Adipose tissue (tissue), 3 donors: ENCODE measurements around the gene GRK5. TPM values are rescaled to one million over a fixed set of nuclear protein-coding genes. Genes with fewer than 3 reads are reported as not detected.
"Not testable (repeated sequence)": the region's sequence is repeated elsewhere in the genome, so short reads cannot be mapped to it uniquely, and the experiment has no call there.

ENCODE experiments used
- H3K27ac ChIP-seq: one replicate; pipeline ENCODE4 v1.5.1; 2013; ENCODE audit warnings: low read depth, low read length
- WGBS, 3 donors: extraction: QIAGEN DNeasy Blood & Tissue Kit; methylation state at CpG; one replicate each; pipeline ENCODE4 v1.1.7; 2013; 5-methylcytosine and 5-hydroxymethylcytosine counted together
- polyA plus RNA-seq, 3 donors: library from polyadenylated mRNA; stranded (reverse); fragments of 200-250 nt; gene quantifications; one replicate each; pipeline ENCODE4 v1.2.3, GENCODE V29; 2013
- donor health status: healthy with polysubstance abuse.
- donor health status: Bipolar disorder and iron deficiency.
- donor health status: healthy.

GRK5 gene
- polyA plus RNA-seq, 3 donors, result 3.2 to 38.5 (median 20.8) TPM

GRCh38 chr10:119424258-119424975 lies 217.0 kb downstream of the GRK5 start:
- H3K27ac ChIP-seq, result no peak overlapping the region
- 82 to 89% (median 83%) methylated on average over 6 of the region's 6 CpGs for WGBS, 3 donors

GRCh38 chr10:119425102-119425880 lies 217.9 kb downstream of the GRK5 start:
- no peak overlapping the region for H3K27ac ChIP-seq
- WGBS, 3 donors, result 83 to 87% (median 84%) methylated on average over 11 of the region's 11 CpGs

GRCh38 chr10:119425881-119426170 lies 218.5 kb downstream of the GRK5 start:
- 89 to 94% (median 93%) methylated on average over 9 of the region's 9 CpGs for WGBS, 3 donors
- no peak overlapping the region for H3K27ac ChIP-seq

- no peak overlapping the region for H3K27ac ChIP-seq
- 91 to 97% (median 95%) methylated on average over 5 of the region's 5 CpGs for WGBS, 3 donors
These were observed 219.3 kb downstream of the GRK5 start for GRCh38 chr10:119426699-119427098.

- no peak overlapping the region for H3K27ac ChIP-seq
- WGBS, 3 donors, result 98% methylated on average over 8 of the region's 8 CpGs
These were observed 220.0 kb downstream of the GRK5 start for GRCh38 chr10:119427263-119427864.

GRCh38 chr10:119428789-119429188 lies 221.4 kb downstream of the GRK5 start:
- no peak overlapping the region for H3K27ac ChIP-seq
- WGBS, 3 donors, result 70 to 80% (median 76%) methylated on average over 14 of the region's 14 CpGs

- 56 to 77% (median 70%) methylated on average over 8 of the region's 8 CpGs for WGBS, 3 donors
- no peak overlapping the region for H3K27ac ChIP-seq
These were observed 222.4 kb downstream of the GRK5 start for GRCh38 chr10:119429771-119430170.

- WGBS, 3 donors, result 86 to 93% (median 92%) methylated on average over 18 to 22 of the region's 22 CpGs
- no peak overlapping the region for H3K27ac ChIP-seq
These were observed 223.8 kb downstream of the GRK5 start for GRCh38 chr10:119431034-119431772.

- no peak overlapping the region for H3K27ac ChIP-seq
- 93 to 100% (median 98%) methylated on average over 3 of the region's 3 CpGs for WGBS, 3 donors
These were observed 224.4 kb downstream of the GRK5 start for GRCh38 chr10:119431773-119432135.

GRCh38 chr10:119434942-119435341 lies 227.6 kb downstream of the GRK5 start:
- WGBS, 3 donors, result 96 to 98% (median 97%) methylated on average over 5 of the region's 5 CpGs
- H3K27ac ChIP-seq, result not testable (repeated sequence)

- 95 to 97% (median 97%) methylated on average over 2 of the region's 2 CpGs for WGBS, 3 donors
- no peak overlapping the region for H3K27ac ChIP-seq
These were observed 231.3 kb downstream of the GRK5 start for GRCh38 chr10:119438717-119439116.

GRCh38 chr10:119439922-119440321 lies 232.6 kb downstream of the GRK5 start:
- H3K27ac ChIP-seq, result no peak overlapping the region
- 88 to 91% (median 89%) methylated on average over 5 of the region's 5 CpGs for WGBS, 3 donors

GRCh38 chr10:119441151-119441821 lies 233.9 kb downstream of the GRK5 start:
- H3K27ac ChIP-seq, result no peak overlapping the region
- 37 to 68% (median 45%) methylated on average over 18 of the region's 18 CpGs for WGBS, 3 donors

GRCh38 chr10:119441921-119442757 lies 234.8 kb downstream of the GRK5 start:
- H3K27ac ChIP-seq, result no peak overlapping the region
- 76 to 83% (median 80%) methylated on average over 25 of the region's 25 CpGs for WGBS, 3 donors

GRCh38 chr10:119442758-119443060 lies 235.3 kb downstream of the GRK5 start:
- no peak overlapping the region for H3K27ac ChIP-seq
- 93 to 97% (median 95%) methylated on average over 4 of the region's 4 CpGs for WGBS, 3 donors

- WGBS, 3 donors, result 89 to 94% (median 94%) methylated on average over 15 of the region's 15 CpGs
These were observed 236.1 kb downstream of the GRK5 start for GRCh38 chr10:119443441-119443840.

GRCh38 chr10:119443970-119444660 lies 236.7 kb downstream of the GRK5 start:
- WGBS, 3 donors, result 88 to 93% (median 93%) methylated on average over 12 of the region's 12 CpGs
- no peak overlapping the region for H3K27ac ChIP-seq

More at GRCh38 chr10:119443441-119443840, 236.1 kb downstream of the GRK5 start:
- no peak overlapping the region for H3K27ac ChIP-seq
